HepG2 (cell line): ENCODE data around the gene BCAM. TPM values are rescaled to one million over a fixed set of nuclear protein-coding genes. Genes with fewer than 3 reads are reported as not detected.
A peak's percentile ranks its signal among the peaks of the same experiment; 100 is the strongest.

Experiments
- CCDC6 ChIP-seq: sonication (generic); formaldehyde crosslinking; IDR thresholded peaks from 2 replicates; pipeline ENCODE4 v1.8.1; 2022; ENCODE audit warnings: mild to moderate bottlenecking, missing genetic modification reagents, moderate library complexity
- EP300 ChIP-seq, 3 experiments: sonication (generic) in 1 of 3; formaldehyde crosslinking in 1 of 3; IDR thresholded peaks; 2 replicates each; pipeline versions ENCODE4 v1.5.1 to v1.6.1; 2011 to 2020; ENCODE audit warnings: low read depth in 2 of 3, low read length in 2 of 3, borderline replicate concordance in 1 of 3, improper control_type of control experiment in 1 of 3, mild to moderate bottlenecking in 1 of 3, missing genetic modification reagents in 1 of 3, moderate library complexity in 1 of 3
- NR2C2 ChIP-seq: sonication (generic); formaldehyde crosslinking; IDR thresholded peaks from 2 replicates; pipeline ENCODE4 v1.4.0; 2020; ENCODE audit warnings: missing genetic modification reagents, mild to moderate bottlenecking, moderate library complexity, borderline replicate concordance
- NR2F6 ChIP-seq, 2 experiments: IDR thresholded peaks; 2 replicates each; pipeline ENCODE4 v1.6.1; 2016; ENCODE audit warnings: antibody characterized with exemption in 1 of 2, mild to moderate bottlenecking in 1 of 2
- NR3C1 ChIP-seq: sonication (generic); formaldehyde crosslinking; IDR thresholded peaks from 2 replicates; pipeline ENCODE4 v1.4.0; 2020; ENCODE audit warnings: missing genetic modification reagents
- PHF8 ChIP-seq: sonication (generic); formaldehyde crosslinking; IDR thresholded peaks from 2 replicates; pipeline ENCODE4 v1.5.0; 2020; ENCODE audit warnings: missing genetic modification reagents
- POLR2AphosphoS2 ChIP-seq: IDR thresholded peaks from 2 replicates; pipeline ENCODE4 v1.6.1; 2011; ENCODE audit warnings: low read depth, low read length, improper control_type of control experiment
- TP53 ChIP-seq: sonication (generic); formaldehyde crosslinking; conservative IDR thresholded peaks from 2 replicates; pipeline ENCODE4 v1.4.0; 2020; ENCODE audit warnings: missing genetic modification reagents
- ZKSCAN8 ChIP-seq: IDR thresholded peaks from 2 replicates; pipeline ENCODE4 v1.6.1; 2016; ENCODE audit warnings: borderline replicate concordance, missing genetic modification reagents, missing compliant biosample characterization
- ZNF333 ChIP-seq: sonication (generic); formaldehyde crosslinking; IDR thresholded peaks from 2 replicates; pipeline ENCODE4 v1.4.0; 2020; ENCODE audit warnings: mild to moderate bottlenecking, missing genetic modification reagents, borderline replicate concordance
- ZNF788 ChIP-seq: sonication (generic); formaldehyde crosslinking; IDR thresholded peaks from 2 replicates; pipeline ENCODE4 v1.5.0; 2020; ENCODE audit warnings: mild to moderate bottlenecking, missing genetic modification reagents, borderline replicate concordance
- polyA plus RNA-seq, 8 experiments: library from polyadenylated mRNA; depleted of rRNA in 3 of 8; stranded (reverse) in 7 of 8; unstranded in 1 of 8; fragments of >200 nt; fragmentation: Illumina TruSeq in 4 of 8; extraction: Trizol in 4 of 8; gene quantifications; 2 replicates each; pipeline versions ENCODE4 v1.2.1 to v1.2.3, GENCODE V29; 2011 to 2016; ENCODE audit warnings: low read depth in 4 of 8, missing spikeins in 1 of 8, mixed read lengths in 1 of 8; ENCODE audit not compliant: insufficient read depth in 1 of 8
- total RNA-seq, 5 experiments: library from RNA; depleted of rRNA; stranded (reverse); fragments of >200 nt; fragmentation: Illumina TruSeq; extraction: Trizol; gene quantifications; 2 replicates each; pipeline ENCODE4 v1.2.3, GENCODE V29; 2016; ENCODE audit warnings: low read depth in 1 of 5
- TF ChIP-seq, protein P1 (sequence below): sonication (generic); formaldehyde crosslinking; IDR thresholded peaks from 2 replicates; pipeline ENCODE4 v1.4.0; 2020; ENCODE audit warnings: missing genetic modification reagents
- TF ChIP-seq, protein P2 (sequence below): sonication (generic); formaldehyde crosslinking; IDR thresholded peaks from 2 replicates; pipeline ENCODE4 v1.4.0; 2020; ENCODE audit warnings: missing genetic modification reagents, borderline replicate concordance
- TF ChIP-seq, protein P3 (sequence below): IDR thresholded peaks from 2 replicates; pipeline ENCODE4 v1.4.0; 2020; ENCODE audit warnings: mild to moderate bottlenecking, missing genetic modification reagents
- TF ChIP-seq, protein P4 (sequence below), 2 experiments: sonication (generic) in 1 of 2; formaldehyde crosslinking in 1 of 2; IDR thresholded peaks; 2 replicates each; pipeline versions ENCODE4 v1.4.0 to v1.6.1; 2018 to 2020; ENCODE audit warnings: missing genetic modification reagents in 2 of 2, borderline replicate concordance in 1 of 2, low read depth in 1 of 2, mild to moderate bottlenecking in 1 of 2, missing biosample characterization in 1 of 2

The BCAM gene
- total and polyA plus RNA-seq, 2 of the 13 experiments (the other 11 are each of a cell fraction or from before 2014, with no cell fraction given) = 51.2 to 62.7 TPM

DNA sequence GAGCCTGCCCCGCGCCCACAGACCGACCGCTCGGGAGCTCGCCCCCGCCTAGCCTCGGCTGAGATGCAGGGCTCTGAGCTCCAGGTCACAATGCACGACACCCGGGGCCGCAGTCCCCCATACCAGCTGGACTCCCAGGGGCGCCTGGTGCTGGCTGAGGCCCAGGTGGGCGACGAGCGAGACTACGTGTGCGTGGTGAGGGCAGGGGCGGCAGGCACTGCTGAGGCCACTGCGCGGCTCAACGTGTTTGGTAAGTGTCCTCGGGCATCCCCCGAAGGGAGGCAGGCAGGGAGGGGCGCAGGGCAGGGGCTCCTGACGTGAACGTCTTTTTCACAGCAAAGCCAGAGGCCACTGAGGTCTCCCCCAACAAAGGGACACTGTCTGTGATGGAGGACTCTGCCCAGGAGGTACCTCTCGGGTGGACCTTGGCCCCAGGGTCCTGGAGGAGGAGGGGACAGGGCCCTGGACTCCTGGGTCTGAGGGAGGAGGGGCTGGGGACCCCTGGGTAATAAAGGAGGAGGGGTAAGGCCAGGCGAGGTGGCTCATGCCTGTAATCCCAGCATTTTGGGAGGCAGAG, 3.3 kb downstream of the BCAM start (continued):
- TF ChIP-seq, protein P1, sequence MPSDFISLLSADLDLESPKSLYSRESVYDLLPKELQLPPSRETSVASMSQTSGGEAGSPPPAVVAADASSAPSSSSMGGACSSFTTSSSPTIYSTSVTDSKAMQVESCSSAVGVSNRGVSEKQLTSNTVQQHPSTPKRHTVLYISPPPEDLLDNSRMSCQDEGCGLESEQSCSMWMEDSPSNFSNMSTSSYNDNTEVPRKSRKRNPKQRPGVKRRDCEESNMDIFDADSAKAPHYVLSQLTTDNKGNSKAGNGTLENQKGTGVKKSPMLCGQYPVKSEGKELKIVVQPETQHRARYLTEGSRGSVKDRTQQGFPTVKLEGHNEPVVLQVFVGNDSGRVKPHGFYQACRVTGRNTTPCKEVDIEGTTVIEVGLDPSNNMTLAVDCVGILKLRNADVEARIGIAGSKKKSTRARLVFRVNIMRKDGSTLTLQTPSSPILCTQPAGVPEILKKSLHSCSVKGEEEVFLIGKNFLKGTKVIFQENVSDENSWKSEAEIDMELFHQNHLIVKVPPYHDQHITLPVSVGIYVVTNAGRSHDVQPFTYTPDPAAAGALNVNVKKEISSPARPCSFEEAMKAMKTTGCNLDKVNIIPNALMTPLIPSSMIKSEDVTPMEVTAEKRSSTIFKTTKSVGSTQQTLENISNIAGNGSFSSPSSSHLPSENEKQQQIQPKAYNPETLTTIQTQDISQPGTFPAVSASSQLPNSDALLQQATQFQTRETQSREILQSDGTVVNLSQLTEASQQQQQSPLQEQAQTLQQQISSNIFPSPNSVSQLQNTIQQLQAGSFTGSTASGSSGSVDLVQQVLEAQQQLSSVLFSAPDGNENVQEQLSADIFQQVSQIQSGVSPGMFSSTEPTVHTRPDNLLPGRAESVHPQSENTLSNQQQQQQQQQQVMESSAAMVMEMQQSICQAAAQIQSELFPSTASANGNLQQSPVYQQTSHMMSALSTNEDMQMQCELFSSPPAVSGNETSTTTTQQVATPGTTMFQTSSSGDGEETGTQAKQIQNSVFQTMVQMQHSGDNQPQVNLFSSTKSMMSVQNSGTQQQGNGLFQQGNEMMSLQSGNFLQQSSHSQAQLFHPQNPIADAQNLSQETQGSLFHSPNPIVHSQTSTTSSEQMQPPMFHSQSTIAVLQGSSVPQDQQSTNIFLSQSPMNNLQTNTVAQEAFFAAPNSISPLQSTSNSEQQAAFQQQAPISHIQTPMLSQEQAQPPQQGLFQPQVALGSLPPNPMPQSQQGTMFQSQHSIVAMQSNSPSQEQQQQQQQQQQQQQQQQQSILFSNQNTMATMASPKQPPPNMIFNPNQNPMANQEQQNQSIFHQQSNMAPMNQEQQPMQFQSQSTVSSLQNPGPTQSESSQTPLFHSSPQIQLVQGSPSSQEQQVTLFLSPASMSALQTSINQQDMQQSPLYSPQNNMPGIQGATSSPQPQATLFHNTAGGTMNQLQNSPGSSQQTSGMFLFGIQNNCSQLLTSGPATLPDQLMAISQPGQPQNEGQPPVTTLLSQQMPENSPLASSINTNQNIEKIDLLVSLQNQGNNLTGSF (CRISPR knock-in tag) = no peak
- TF ChIP-seq POLR2AphosphoS2 (no peak), ZKSCAN8 (CRISPR knock-in tag) (0 out of 2 replicates have a peak, but pooled peaks have one; percentile 41), ZNF788 (peak; percentile 57; the same call in 1 of the 2 replicates), PHF8 (CRISPR knock-in tag) (no peak), TP53 (CRISPR knock-in tag) (no peak), NR2C2 (peak; percentile 70; the same call in 1 of the 2 replicates), EP300 (IDR thresholded peaks at IDR 0.05; ENCODE audit: low read depth in 2 of 2, low read length in 2 of 2) (peak in 1 of 2 experiments; percentile 75; a peak in 2 of 4 replicates), EP300 (CRISPR knock-in tag; IDR thresholded peaks at IDR 0.05; ENCODE audit: borderline replicate concordance) (0 out of 2 replicates have a peak, but pooled peaks have one; percentile 34), NR3C1 (CRISPR knock-in tag) (no peak), NR2F6 (IDR thresholded peaks at IDR 0.05) (peak; percentile 76), NR2F6 (CRISPR knock-in tag; IDR thresholded peaks at IDR 0.05) (peak; percentile 80), ZNF333 (no peak), CCDC6 (CRISPR knock-in tag) (no peak; the same call in 1 of the 2 replicates)
- TF ChIP-seq, protein P2, sequence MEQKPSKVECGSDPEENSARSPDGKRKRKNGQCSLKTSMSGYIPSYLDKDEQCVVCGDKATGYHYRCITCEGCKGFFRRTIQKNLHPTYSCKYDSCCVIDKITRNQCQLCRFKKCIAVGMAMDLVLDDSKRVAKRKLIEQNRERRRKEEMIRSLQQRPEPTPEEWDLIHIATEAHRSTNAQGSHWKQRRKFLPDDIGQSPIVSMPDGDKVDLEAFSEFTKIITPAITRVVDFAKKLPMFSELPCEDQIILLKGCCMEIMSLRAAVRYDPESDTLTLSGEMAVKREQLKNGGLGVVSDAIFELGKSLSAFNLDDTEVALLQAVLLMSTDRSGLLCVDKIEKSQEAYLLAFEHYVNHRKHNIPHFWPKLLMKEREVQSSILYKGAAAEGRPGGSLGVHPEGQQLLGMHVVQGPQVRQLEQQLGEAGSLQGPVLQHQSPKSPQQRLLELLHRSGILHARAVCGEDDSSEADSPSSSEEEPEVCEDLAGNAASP (CRISPR knock-in tag) = peak; percentile 51; the same call in 1 of the 2 replicates
- TF ChIP-seq, protein P3, sequence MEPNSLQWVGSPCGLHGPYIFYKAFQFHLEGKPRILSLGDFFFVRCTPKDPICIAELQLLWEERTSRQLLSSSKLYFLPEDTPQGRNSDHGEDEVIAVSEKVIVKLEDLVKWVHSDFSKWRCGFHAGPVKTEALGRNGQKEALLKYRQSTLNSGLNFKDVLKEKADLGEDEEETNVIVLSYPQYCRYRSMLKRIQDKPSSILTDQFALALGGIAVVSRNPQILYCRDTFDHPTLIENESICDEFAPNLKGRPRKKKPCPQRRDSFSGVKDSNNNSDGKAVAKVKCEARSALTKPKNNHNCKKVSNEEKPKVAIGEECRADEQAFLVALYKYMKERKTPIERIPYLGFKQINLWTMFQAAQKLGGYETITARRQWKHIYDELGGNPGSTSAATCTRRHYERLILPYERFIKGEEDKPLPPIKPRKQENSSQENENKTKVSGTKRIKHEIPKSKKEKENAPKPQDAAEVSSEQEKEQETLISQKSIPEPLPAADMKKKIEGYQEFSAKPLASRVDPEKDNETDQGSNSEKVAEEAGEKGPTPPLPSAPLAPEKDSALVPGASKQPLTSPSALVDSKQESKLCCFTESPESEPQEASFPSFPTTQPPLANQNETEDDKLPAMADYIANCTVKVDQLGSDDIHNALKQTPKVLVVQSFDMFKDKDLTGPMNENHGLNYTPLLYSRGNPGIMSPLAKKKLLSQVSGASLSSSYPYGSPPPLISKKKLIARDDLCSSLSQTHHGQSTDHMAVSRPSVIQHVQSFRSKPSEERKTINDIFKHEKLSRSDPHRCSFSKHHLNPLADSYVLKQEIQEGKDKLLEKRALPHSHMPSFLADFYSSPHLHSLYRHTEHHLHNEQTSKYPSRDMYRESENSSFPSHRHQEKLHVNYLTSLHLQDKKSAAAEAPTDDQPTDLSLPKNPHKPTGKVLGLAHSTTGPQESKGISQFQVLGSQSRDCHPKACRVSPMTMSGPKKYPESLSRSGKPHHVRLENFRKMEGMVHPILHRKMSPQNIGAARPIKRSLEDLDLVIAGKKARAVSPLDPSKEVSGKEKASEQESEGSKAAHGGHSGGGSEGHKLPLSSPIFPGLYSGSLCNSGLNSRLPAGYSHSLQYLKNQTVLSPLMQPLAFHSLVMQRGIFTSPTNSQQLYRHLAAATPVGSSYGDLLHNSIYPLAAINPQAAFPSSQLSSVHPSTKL (CRISPR knock-in tag) = peak; percentile 61
- TF ChIP-seq, protein P4, sequence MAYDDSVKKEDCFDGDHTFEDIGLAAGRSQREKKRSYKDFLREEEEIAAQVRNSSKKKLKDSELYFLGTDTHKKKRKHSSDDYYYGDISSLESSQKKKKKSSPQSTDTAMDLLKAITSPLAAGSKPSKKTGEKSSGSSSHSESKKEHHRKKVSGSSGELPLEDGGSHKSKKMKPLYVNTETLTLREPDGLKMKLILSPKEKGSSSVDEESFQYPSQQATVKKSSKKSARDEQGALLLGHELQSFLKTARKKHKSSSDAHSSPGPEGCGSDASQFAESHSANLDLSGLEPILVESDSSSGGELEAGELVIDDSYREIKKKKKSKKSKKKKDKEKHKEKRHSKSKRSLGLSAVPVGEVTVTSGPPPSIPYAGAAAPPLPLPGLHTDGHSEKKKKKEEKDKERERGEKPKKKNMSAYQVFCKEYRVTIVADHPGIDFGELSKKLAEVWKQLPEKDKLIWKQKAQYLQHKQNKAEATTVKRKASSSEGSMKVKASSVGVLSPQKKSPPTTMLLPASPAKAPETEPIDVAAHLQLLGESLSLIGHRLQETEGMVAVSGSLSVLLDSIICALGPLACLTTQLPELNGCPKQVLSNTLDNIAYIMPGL (CRISPR knock-in tag; IDR thresholded peaks at IDR 0.05; ENCODE audit: borderline replicate concordance in 1 of 2, low read depth in 1 of 2) = 0 out of 4 replicates have a peak, but pooled peaks of 1 of the 2 experiments have one; percentile 41
